Dermis microvascular lymphatic vessel endothelial cell (primary cell): ENCODE results near the gene TTC8. TPM values are rescaled to one million over a fixed set of nuclear protein-coding genes. Genes with fewer than 3 reads are reported as not detected.
"Not testable (repeated sequence)": the region's sequence is repeated elsewhere in the genome, so short reads cannot be mapped to it uniquely, and the experiment has no call there.

Experiments used
- DNase-seq, 2 donors: peaks; one replicate each; pipeline versions ENCODE4 v3.0.0 to v3.0.0-alpha.2; 2010; ENCODE audit warnings: low read depth in 2 of 2
- total RNA-seq: library from RNA; depleted of rRNA; stranded (reverse); fragments of >200 nt; gene quantifications from 2 replicates; pipeline ENCODE4 v1.2.1, GENCODE V29; 2014

The TTC8 gene
- total RNA-seq, 1 donor from 2014 or later: 9.6 TPM

DNA sequence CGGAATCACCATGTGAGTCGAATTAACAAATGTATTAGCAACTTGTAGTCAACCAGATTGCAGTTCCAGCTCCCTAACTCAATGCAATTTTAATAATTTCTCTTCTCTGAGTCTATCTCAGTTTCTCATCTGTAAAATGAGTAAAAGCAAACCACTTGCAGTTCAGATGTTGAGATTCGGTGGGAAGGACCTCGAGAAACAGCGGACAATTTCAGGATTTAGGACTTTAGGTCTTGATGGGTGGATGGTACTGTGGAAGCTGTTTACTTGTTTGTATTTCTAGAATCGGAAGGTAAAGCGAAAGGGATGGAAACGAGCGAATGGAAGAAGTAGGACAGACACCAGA lies 510 bp upstream of the TTC8 start:
- DNase-seq: no peak

DNA sequence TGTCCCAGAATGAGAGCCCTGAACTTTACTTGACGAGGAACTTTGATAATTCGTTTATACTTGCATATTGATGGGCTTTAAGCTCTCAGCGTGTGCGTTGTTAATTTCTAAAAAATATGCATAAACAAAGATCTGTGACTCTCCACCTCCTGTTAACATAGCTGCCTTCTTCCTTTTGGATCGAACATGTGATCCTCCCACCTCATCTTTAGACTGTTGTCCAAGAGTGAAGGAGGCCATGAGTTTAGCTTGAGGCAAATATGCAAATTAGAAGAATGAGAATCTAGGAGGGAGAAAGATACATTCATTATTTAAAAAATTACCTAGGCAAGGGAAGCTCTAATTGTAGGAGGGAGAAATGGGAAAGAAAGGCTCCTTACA lies 617 bp downstream of the TTC8 start:
- no peak for DNase-seq

DNA sequence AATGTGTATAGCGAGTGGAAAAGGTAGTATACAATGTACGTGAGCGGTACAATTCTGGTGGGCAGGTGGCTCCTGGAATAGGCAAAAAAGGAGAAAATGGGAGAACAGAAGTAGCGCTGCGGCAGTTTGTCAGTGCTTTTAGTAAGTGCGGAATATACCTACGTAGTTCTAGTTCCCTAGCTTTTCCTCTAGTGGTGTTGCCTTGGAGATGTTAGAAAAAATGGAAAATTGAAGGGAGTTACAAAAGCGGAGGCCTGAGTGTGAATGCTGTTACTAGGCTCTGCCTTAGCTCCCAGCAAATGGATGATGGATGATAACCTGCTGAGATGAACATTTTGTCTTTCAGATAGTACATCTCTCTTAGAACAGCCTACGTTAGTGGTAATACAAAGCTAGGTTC lies 1.1 kb downstream of the TTC8 start:
- DNase-seq: no peak

DNA sequence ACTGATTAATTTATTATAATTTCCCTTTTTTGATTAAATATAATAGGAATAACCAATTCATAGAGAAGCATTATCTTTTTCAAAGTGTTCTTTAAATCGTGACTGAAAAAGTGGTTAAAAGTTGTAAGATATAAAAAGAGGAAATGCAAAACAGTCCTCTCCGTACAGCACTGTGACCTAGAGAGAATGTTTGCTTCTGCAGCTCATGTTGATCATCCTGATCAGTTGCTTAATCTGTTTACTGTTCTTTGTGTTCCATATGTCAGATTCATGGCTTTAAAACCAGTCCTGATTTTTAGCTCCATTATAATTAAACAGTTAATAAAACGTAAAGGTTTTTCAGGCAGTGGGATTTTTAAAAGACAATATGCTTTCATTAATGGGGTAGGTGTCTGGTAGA lies 4.7 kb downstream of the TTC8 start:
- no peak for DNase-seq

DNA sequence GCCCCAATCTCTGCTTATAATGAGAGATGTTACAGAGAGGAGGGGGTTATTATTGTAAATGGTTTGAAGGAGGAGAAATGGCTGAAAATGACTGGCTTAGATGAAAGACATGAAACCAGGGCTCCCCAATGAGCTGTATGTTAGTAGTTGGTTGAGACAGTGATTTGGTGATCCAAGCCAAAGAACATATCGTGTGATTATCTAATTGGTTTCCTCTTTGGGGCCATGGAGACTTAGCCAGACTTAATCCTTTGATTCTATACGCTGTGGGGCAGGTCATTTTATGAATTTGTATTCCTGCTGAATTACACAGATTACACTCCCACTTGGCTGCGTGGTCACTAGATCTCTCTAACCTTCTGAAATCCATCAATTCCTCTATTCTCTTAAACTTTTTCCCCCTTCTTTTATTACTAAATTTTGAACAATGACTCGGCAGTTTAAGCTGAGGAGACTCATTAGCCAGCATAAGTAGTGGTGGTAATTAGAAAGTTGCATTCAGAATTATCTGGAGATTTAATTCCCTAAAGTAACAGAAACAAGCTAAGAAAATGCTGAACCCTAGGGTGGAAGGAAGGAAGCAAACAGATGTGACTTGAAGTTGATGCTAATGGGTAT lies 5.3 kb downstream of the TTC8 start:
- no peak for DNase-seq

DNA sequence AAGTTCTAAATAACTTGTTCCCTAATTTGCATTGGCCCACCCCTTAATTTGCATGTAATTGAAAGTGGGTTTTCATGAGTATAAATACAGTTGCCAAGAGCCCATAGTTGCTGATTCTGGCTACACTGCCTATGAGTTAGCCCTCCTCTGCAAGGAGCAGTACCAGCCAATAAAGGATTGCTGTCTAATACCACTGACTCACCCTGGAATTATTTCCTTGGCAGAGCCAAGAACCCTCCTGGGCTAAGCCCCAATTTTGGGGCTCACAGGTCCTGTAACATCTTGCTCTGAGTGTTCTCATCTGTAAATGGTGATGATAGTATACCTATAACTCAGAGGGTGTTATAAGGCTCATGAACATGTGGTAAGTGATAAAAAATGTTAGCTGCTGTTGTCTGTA lies 6.8 kb downstream of the TTC8 start:
- DNase-seq: no peak

DNA sequence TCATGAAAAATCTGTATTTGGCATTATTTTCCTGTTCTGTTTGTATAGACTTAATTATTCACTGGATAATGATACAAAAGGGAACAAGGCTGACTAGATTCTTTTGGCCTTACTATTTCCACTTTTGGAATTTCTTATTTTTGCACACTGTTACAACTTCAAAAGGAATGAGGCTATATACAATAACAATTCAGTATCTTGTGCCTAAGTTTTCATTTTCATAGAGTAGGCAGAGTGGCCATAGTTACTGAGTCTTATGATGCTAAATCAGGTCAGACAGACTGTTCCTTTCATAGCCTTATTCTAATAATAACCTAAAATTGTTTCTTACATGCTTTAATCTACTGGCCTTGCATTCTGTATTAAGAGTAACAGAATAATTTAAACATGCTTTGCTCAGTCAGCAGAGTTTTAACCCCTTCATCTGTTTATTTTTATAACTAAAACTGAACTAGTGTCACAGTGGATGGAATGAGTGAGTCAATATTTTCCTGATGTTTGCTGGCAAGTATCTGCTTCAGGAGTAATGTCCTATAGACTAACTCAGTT lies 10.5 kb downstream of the TTC8 start:
- peak; percentile 65 to 70 for DNase-seq

DNA sequence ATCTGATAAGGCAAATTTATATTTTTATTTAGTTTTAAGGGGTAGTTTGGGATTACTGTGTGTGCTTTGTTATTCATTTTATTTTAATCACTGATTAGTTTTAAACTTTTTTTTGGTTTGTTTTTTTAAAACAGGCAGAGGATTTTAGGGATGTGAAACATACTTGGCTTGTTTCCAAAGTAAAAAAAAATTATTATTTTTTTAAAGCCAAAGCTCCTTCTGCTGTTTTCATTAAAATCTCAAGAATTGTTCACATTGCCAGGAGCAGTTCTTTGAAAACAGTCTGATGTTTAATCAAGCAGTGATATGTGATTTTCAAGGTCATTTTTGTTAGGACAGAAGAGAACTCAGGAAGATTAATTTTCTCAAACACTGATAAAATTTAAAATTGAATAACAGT lies 11.2 kb downstream of the TTC8 start:
- peak in 1 of 2 donors; percentile 3 for DNase-seq

DNA sequence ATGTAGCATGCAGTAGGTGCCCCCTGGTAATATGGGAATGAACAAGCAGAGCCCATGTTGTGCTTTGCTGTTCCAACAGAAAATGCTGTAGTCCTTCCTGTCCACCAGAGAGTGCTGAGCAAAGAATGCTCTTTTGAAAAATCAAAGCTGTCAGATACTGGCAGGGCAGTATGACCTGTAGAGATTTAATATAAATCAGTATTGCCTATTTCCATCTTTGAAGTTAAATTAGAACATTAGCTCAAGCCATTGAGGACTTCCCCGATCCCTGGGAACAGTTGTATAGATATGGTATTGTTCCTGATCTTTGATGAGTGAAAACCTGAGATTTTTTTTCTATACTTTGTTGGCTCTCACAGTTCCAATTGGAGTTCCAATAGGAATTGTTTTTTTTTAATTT lies 13.0 kb downstream of the TTC8 start:
- no peak for DNase-seq

DNA sequence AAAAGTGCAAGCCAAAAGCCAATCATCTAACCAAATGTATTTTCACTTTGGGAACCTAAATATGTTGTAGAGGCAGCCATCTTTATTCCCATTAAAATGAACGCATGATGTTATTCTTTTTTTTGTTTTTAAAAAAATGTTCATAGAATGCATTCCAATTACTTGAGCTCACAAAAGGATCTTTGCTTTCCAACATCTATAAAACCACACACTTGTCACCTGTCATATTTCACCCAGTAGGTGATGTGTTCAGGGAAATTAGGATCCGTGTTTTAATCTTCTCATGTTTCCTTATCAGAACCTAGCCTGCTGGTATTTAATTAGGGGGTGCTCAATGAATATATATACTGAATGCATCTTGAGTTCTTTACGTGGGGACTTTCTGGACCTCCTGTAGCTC lies 13.6 kb downstream of the TTC8 start:
- DNase-seq: no peak

DNA sequence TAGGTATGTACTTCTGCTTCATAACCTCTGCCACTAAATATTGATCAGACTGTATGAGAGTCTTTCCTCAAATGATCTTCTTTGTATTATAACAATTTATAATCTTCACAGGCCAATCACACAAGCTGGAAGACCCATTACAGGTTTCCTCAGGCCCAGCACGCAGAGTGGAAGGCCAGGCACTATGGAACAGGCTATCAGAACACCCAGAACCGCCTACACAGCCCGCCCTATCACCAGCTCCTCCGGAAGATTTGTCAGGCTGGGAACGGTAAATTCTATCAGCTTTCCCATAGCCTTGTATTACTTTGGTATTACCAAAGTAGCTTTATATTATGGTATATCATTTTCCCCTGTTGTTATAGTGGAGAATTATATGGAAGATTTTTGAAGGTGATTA lies 16.5 kb downstream of the TTC8 start:
- no peak for DNase-seq

DNA sequence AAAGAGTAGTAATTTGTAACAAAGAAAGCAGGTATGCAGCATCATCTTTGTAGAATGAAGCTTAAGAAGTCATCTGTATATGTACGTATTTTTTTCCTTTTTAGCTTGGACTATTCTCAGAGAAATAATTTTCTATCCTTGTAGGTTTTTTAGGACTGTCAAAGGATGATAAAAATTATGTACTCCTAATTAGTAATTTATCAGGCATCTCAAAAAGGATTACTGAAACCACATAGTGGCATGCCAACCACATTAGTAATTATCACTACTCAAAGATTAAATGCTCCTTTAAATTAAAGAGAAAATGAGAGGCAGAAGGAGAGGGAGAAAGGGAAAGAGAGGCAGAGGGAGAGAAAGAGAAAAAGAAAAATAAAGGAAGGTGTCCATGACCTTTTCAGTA lies 17.3 kb downstream of the TTC8 start:
- DNase-seq: no peak

DNA sequence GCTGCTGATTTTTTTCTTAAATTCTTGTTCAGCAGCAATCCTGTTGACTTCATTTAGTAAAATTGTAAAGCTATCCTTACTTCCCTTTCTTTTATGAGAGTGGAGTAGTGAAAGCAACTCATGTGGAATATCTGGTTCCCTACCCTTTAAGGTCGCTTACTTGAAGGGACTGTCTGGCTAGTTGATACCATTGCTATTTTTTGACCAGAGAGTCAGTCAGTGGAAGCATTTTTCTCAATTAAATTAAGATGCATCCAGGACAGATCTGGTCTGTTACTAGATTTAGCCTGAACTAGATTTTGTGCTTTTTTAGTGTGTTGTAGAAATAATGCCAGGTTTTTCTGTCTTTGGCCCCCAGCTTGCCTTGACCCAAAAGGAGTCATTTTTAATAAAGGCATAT lies 18.0 kb downstream of the TTC8 start:
- DNase-seq: no peak

DNA sequence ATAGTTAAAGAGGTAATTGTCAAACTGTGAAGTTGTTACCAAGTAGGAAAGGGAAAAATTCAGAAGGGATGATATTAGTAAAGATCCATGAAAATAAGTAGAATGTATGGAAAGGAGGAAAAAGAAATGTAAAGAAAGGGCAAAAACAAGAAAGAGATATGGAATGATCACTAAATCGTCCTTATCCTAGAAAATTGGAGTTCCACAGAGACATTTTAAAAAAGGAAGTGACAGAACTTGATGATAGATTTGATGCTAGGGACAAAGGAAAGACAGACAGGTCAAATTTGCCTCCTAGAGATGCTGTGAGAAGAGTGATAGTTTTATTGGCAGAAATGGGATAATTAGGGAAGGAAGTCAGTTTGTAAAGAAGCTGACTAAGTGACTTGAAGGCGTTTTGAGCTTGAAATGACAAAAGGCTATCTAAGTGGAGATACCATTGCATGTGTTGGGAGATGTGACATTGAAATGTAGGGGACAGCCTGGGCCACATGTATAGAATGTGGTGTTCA lies 20.6 kb downstream of the TTC8 start:
- DNase-seq: no peak

DNA sequence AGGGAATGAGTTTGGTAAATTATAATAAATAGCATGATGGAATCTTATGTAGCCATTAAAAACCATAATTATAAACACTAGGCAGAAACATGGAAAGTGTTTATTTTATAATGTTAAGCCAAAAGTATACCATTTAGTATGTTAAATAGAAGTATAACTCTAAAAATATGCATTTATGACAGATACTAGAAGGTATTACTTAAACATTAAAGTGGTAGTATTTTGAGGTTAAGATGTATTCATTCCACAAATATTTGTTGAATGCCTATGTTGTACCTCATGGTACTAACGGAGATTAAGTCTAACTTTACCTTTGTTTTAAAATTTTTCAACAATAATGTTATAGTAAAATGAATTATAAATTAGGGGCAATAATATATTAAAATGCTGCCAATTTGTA lies 24.1 kb downstream of the TTC8 start:
- DNase-seq: no peak

DNA sequence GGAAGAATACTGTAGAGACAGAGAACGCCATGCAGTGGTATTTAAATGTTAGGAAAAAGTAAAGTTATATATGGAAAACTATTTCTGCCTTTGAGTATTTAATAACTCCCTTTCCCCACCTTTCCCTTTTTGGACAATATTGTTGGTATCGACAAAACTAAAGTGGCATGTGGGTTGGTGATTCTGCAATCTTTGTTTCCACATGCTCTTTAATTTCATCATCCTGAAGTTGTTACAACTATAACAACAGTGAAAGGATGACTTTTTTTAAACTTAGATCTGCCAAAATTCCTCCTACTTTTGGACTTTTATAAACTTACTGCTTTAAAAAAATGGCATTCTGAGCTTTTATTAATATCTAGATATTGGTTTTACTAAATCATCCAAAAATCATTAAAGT lies 25.3 kb downstream of the TTC8 start:
- DNase-seq: no peak

DNA sequence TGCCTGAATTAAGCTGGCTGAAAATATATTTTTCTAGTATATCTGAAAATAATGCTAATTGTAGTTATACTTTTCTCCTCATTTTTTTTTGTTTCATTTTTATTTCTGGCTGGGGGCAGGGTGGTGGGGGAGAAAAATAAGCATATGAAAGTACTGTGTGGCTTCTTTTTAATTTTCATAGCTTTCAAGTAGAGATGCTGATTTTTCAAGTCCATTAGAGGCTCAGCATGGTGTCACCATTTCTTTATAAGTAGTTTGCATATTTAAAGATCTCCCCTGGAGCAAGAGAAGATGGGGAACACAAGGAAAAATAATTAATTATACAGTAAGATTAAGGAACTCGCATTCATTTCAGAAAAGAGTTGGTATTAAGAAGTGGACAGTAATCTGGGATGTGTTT lies 27.1 kb downstream of the TTC8 start:
- DNase-seq: no peak

DNA sequence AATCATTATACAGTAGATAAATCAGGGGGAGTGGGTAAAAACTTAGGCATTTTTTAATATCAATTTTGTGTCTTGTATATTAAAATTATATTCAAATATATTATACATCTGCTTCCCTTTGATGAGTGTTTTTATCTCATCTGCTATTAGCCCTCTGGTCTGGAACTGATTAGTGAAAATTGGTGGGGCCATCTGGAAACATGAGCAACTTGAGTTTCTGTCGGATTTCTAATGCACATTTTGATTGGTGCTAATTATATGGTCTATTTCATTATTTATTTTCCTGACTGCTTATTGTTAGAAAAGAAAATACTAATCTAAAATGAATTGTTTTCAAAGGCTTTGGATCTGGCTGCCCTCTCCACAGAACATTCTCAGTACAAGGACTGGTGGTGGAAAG lies 28.2 kb downstream of the TTC8 start:
- DNase-seq: no peak

DNA sequence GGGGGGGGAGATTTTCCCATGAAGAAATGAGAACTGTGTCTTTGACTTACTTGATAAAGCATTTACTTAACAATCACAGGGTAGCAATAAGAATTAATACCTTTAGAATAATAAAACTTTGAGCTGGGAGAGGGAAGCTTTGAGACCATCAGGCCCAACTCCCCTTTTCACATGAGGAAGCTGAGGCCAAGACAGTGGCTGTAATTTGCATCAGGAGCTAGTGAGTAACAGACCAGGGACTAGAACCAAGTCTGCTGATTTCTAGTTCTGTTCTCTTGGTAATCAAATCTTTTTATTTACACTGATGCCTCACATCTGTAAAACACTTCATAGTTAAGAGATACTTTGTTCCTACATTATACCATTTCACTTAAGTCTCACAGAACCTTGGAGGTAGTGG lies 28.7 kb downstream of the TTC8 start:
- DNase-seq: no peak

DNA sequence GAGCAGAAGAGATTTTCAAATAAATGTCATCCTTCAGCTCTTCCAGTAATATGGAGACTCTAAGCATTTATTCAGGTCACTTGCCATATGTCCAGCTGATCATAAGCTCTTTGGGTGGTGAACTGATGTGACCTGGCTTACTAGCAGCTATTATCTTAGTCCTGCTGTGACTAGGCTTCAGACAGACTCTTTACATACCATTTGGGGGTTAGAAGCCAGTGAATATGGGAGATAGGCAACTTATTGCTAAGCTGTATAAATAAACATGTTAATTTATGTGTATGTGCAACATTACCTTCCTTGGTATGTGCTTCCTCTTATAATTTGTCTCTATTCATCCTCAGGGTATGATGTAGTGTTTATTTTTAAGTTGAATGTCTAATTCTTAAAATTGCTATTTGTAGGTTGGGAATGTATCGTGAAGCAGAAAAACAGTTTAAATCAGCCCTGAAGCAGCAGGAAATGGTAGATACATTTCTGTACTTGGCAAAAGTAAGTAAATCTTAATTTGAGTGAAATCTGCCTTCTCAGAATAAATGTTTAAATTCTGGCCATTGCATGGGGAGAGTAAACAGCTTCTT lies 32.4 kb downstream of the TTC8 start:
- DNase-seq: no peak

DNA sequence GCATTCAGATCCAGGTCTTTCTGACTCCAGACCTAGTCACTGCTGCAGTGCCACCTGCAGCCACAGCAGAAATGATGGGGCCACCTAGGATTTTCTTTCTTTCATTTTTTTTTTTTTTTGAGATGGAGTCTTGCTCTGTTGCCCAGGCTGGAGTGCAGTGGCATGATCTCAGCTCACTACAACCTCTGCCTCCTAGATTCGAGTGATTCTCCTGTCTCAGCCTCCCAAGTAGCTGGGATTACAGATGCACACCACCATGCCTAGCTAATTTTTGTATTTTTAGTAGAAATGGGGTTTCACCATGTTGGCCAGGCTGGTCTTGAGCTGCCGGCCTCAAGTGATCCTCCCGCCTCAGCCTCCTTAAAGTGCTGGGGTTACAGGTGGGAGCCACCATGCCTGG lies 33.4 kb downstream of the TTC8 start:
- DNase-seq: not testable (repeated sequence)

DNA sequence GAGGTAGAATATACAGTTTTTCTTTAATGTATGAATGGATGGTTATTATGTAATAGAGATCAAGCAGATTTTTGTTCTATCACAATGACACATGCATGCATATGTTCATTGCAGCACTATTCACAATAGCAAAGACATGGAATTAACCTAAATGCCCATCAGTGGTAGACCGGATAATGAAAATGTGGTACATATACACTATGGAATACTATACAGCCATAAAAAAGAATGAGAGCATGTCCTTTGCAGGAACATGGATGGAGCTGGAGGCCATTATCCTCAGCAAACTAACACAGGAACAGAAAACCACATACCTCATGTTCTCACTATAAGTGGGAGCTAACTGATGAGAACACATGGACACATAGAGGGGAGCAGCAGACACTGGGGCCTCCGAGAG lies 34.7 kb downstream of the TTC8 start:
- not testable (repeated sequence) for DNase-seq

DNA sequence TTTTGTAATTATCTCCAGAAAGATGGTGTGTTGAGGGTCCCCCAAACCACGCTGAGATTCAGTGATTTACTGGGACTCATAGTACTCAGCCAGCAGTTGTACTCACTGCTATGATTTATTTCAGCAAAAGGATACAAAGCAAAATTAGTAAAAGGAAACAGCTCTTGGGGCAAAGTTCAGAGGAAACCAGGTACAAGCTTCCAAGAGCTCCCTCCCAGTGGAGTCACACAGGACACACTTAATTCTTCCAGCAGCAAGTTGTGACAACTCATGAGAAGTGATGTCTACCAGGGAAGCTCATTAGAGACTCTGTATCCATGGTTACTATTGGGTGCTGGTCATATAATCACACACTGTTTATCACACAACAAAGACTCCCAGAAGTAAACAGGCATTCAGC lies 38.7 kb downstream of the TTC8 start:
- no peak for DNase-seq

DNA sequence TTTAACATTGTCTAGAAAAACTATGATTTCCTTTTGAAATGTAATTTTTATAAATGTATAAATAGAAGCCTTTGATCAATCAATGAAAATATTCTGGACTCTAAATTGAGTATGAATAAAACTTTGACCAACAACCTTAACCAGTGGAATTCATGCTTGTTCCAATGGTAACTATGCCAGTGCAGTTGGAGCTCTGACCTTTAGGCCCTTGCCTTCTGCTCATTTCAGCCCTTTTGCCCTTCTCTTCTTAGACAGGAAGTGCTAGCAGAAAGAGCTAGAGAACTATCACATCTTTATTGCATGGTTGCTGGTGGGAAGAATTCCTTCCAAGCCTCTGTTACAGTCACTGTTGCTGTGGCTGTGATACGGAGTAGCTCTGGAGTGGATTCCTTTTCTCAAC lies 39.7 kb downstream of the TTC8 start:
- no peak for DNase-seq
